ENCODE measurements around the gene TANGO2. TPM values are rescaled to one million over a fixed set of nuclear protein-coding genes. Genes with fewer than 3 reads are reported as not detected.

Gene TANGO2
- total and polyA plus RNA-seq, 9 of the 15 experiments (the other 6 are each of a cell fraction or from before 2014, with no cell fraction given) = 15.5 to 94.9 (median 70.1) TPM

GRCh38 chr22:20025401-20026203 lies 4.7 kb downstream of the TANGO2 start (continued):
- TF ChIP-seq TBL1XR1 (IDR thresholded peaks at IDR 0.05; ENCODE audit: low read length in 2 of 2) (peak; percentile 99 to 100), ERF (CRISPR knock-in tag; IDR thresholded peaks at IDR 0.05) (peak; percentile 99), HNRNPL (IDR thresholded peaks at IDR 0.05; ENCODE audit: low read depth, low read length) (0 out of 2 replicates have a peak, but pooled peaks have one; percentile 14), CLOCK (CRISPR knock-in tag; IDR thresholded peaks at IDR 0.05; ENCODE audit: borderline replicate concordance) (peak; percentile 94), TBP (optimal IDR thresholded peaks at IDR 0.05; ENCODE audit: low read depth, low read length) (peak; percentile 13), REST (IDR thresholded peaks at IDR 0.05; ENCODE audit: borderline replicate concordance) (no peak), REST (CRISPR knock-in tag; IDR thresholded peaks at IDR 0.05; ENCODE audit: low read depth) (peak; percentile 34; the same call in 1 of the 2 replicates), ZNF347 (CRISPR knock-in tag; IDR thresholded peaks at IDR 0.05; ENCODE audit: low read depth) (peak; percentile 89)

Measured in K562 (cell line).